ENCODE data around the gene VILL.
"Not testable (repeated sequence)": the region's sequence is repeated elsewhere in the genome, so short reads cannot be mapped to it uniquely, and the experiment has no call there.

VILL gene

GRCh38 chr3:38046027-38046426 is 55.4 kb downstream of the VILL start:
- no peak for TF ChIP-seq POLR2A (IDR thresholded peaks at IDR 0.05; ENCODE audit: low read length)
- TF ChIP-seq GATA1 (IDR thresholded peaks at IDR 0.05; ENCODE audit: low read depth, low read length): no peak
- DNase-seq: no peak

DNA sequence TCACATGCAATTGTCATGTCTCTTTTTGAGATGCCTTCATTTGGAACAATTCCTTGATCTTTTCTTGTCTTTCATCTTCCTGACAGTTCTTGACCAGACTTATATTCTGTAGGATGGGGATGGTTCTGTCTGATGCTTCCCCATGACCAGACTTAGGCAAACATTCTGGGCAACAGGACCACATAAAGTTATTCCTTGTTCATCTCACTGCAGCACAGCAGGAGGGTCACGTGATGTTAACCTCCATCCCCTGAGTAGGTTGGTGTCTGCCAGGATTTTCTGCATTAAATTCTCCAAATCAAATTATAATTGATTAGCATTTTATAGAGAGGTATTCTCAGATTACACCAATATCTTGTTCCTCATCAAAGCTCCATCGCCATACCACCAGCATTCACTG is 56.2 kb downstream of the VILL start:
- no peak for DNase-seq
- TF ChIP-seq POLR2A (IDR thresholded peaks at IDR 0.05; ENCODE audit: low read length): no peak
- TF ChIP-seq GATA1 (IDR thresholded peaks at IDR 0.05; ENCODE audit: low read depth, low read length): no peak

DNA sequence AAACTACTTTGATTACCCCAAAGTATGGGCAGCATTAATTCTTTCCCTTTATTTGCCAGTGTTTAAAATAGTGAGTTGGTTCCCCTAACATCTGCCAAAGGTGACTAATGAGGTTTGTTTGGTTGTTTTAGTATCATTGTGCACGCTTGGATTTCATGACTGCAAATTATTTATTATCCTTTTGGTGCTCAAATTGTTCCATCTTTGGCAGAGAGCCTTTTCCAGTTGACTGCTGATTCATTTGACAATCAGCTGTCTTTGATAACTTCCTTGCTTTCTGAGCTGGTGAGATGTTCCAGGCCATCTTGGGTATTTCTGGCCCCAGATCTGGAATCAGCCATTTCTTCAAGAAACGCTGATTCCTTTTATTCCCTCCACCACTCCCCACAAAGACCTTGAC is 57.3 kb downstream of the VILL start:
- DNase-seq: no peak
- TF ChIP-seq GATA1 (IDR thresholded peaks at IDR 0.05; ENCODE audit: low read depth, low read length) (no peak), POLR2A (IDR thresholded peaks at IDR 0.05; ENCODE audit: low read length) (no peak)

- no peak for TF ChIP-seq POLR2A (IDR thresholded peaks at IDR 0.05; ENCODE audit: low read length)
- no peak for TF ChIP-seq GATA1 (IDR thresholded peaks at IDR 0.05; ENCODE audit: low read depth, low read length)
- no peak for DNase-seq
Measured at GRCh38 chr3:38049358-38050126, 59.0 kb downstream of the VILL start.

GRCh38 chr3:38051131-38051530 is 60.5 kb downstream of the VILL start:
- DNase-seq: no peak
- TF ChIP-seq GATA1 (IDR thresholded peaks at IDR 0.05; ENCODE audit: low read depth, low read length) (no peak), POLR2A (IDR thresholded peaks at IDR 0.05; ENCODE audit: low read length) (no peak)

DNA sequence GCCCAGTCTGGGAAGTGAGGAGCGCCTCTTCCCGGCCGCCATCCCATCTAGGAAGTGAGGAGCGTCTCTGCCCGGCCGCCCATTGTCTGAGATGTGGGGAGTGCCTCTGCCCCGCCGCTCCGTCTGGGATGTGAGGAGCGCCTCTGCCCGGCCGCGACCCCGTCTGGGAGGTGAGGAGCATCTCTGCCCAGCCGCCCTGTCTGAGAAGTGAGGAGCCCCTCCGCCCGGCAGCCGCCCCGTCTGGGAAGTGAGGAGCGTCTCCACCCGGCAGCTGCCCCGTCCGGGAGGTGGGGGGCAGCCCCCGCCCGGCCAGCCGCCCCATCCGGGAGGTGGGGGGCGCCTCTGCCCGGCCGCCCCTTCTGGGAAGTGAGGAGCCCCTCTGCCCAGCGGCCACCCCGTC is 62.7 kb downstream of the VILL start:
- not testable (repeated sequence) for DNase-seq

- DNase-seq: not testable (repeated sequence)
Measured at GRCh38 chr3:38053813-38054498, 63.4 kb downstream of the VILL start.

- DNase-seq: no peak
- no peak for TF ChIP-seq GATA1 (IDR thresholded peaks at IDR 0.05; ENCODE audit: low read depth, low read length)
- TF ChIP-seq POLR2A (IDR thresholded peaks at IDR 0.05; ENCODE audit: low read length): no peak
Measured at GRCh38 chr3:38054499-38055001, 64.0 kb downstream of the VILL start.
